DMS153 (cell line): ENCODE measurements around the gene AGMO.

Experiments
- DNase-seq: peaks from one replicate; lab custom pipeline; 2025; lab: John Stamatoyannopoulos, UW

The AGMO gene

DNA sequence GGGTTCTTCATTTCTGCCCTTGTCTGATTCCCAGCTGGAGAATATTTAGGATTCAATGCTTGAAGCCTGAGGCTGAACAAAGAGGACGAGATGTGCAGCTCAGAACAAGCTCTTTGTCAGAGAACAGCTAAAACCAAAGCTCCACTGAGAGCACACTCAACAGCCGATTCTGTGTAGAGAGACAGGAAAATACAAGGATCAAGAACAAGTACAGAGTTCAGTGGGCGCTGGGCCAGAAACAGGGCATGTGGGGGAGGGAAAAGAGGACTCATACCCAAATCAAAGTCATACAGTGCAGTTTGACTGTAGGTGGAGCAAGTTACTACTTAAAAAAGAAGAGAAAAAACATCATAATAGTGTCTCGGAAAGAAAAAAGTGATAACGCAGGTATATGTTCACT is at the start of gene AGMO:
AGMO (minus strand) TSS at position 181 of the 400 bp plus-strand sequence.
- peak; percentile 32 for DNase-seq

- DNase-seq, result no peak
Measured at GRCh38 chr7:15610503-15610902, 48.7 kb upstream of the AGMO start.

- no peak for DNase-seq
Measured at GRCh38 chr7:15609287-15609686, 47.5 kb upstream of the AGMO start.

GRCh38 chr7:15607529-15608210 is 45.9 kb upstream of the AGMO start:
- DNase-seq, result no peak

GRCh38 chr7:15606561-15606960 is 44.7 kb upstream of the AGMO start:
- DNase-seq, result no peak

GRCh38 chr7:15604166-15604565 is 42.4 kb upstream of the AGMO start:
- DNase-seq, result no peak

DNA sequence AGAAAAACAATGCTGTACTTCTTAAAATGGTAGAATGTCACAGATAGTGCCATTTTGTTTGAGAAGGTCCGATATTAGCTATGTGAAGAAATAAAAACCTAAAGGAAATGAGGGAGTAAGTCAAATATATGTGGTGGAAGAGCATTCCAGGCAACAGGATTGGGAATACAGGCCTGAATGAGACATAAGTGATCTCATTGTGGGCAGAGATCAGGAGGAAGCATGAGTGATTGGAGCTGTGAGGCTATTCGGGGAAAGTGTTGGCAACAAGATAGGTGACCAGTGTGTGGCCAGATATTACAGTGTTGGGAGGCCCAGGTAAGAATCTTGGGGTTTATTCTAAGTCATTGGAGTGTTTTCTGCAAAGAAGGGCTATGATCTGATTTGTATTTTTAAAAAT is 41.3 kb upstream of the AGMO start:
- no peak for DNase-seq

GRCh38 chr7:15602236-15602635 is 40.4 kb upstream of the AGMO start:
- no peak for DNase-seq

- DNase-seq, result no peak
Measured at GRCh38 chr7:15601175-15601574, 39.4 kb upstream of the AGMO start.

- no peak for DNase-seq
Measured at GRCh38 chr7:15600298-15600697, 38.5 kb upstream of the AGMO start.

- DNase-seq, result no peak
Measured at GRCh38 chr7:15594461-15594860, 32.6 kb upstream of the AGMO start.

DNA sequence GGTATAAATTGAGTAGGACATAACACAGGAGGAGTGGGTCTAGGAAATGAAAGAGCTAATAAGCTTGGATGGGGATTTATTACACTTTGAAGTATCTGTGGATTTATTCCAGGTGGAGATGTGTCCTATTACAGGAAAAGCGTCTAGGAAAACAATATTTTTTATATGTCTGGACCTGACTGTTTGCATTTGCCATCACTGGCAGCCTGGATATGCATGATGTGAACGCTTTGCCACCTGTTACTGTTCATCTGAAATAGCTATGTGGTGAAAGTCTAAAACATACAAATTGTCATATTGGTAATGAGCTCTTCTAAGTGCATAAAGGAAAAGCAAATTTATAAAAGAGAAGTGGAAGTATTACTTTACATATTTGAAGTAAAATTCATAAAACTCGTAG is 31.6 kb upstream of the AGMO start:
- DNase-seq, result peak; percentile 40

- no peak for DNase-seq
Measured at GRCh38 chr7:15586266-15586665, 24.5 kb upstream of the AGMO start.

- DNase-seq, result no peak
Measured at GRCh38 chr7:15584575-15584974, 22.8 kb upstream of the AGMO start.

DNA sequence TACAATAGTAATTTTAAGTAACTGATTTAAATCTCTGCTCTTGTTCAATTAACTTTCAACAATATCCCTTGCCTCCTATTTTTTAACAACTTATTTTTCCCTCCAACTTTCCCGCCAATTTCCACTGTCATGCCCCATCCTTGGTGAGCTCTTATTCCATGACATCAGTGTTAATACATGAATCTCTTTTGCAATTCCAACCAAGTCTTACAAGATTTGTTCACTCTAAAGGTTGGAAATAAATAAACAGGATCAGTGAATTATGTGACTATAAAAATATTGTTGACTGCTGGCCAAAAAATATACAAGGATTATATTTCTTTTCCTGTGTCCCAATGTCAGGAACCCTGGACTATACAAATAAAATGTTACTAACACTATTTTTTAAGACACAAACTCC is 21.0 kb upstream of the AGMO start:
- no peak for DNase-seq

GRCh38 chr7:15581352-15581951 is 19.6 kb upstream of the AGMO start:
- DNase-seq, result no peak

GRCh38 chr7:15580604-15581351 is 19.0 kb upstream of the AGMO start:
- DNase-seq, result no peak

DNA sequence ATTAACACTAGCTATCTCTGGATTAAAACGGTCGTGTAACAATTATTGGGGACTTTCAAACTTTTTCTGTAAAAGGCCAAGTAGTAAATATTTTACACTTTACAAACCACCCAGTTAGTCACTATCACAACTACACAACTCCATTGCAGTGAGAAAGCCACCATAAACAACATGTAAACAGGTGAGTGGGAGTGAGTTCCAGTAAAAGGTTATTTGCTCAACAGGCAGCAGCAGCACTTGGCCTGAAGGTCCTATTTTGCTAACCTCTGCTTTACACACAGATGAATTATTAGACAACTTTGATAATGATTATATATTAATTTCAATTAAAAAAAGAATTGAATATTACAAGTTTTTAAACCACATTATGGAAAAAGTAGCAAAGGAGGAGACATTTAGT is 15.8 kb upstream of the AGMO start:
- DNase-seq, result no peak

DNA sequence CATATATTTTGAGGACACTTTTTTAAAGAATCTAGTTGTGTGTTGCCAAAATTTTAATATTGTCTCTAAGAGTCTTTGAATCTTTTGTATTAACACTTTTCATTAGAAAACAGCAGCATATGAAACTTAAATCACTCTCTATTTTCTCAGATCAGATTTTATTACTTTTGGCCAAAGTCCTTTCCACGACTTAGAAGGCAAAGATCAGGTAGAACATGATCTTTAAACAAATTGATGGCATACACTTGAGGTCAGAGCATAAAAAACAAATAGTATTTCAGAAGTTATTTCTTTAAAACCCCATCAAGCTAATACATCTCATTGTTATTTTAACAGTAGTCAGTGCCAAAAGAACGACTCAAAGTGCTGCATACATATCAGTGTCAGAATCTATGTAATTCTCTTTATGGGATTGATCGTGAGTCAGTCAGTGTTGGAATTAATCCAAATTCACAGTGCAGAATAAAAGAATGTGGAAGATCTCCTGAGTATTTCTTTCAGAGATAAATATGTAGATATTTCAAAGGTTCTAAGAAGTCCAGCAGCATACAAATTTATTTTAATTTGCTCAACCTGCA is 9.6 kb upstream of the AGMO start:
- no peak for DNase-seq

DNA sequence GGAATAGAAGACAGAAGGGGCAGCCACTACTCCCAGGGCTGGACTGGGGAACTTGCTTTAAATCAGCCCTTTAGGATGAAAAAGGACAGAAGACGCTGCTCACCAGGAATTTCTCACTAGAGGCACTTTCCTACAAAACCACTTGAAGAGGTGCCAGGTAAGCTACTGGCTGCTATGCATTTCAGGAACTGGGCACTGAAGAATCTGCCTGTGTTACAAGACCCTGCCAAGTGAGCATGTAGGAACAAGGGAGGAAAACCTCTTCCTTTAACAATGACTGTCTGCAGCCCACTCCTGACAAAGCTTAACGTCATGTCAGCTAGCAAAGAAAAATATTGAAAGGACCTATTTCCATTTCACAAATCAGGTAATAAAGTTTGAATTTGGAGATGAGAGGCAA is 5.8 kb upstream of the AGMO start:
- no peak for DNase-seq

DNA sequence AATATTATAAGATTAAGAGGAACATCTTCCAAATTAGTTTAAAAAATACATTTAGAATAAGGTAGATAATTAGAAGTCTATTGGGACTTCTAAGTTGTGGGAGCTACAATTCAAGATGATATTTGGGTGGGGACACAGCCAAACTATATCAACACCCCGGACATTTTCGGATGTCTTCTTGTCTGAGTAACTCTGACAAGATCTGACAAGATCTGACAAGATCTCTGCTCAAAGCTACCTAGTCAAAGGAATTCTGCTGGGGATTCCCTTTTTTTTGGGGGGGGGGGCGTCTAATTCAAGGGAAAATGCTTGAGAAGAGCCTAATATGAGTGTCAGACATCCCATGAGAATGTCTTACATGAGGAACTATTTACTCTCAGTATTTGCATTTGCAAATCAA is 5.2 kb upstream of the AGMO start:
- no peak for DNase-seq

- no peak for DNase-seq
Measured at GRCh38 chr7:15566476-15566875, 4.7 kb upstream of the AGMO start.

DNA sequence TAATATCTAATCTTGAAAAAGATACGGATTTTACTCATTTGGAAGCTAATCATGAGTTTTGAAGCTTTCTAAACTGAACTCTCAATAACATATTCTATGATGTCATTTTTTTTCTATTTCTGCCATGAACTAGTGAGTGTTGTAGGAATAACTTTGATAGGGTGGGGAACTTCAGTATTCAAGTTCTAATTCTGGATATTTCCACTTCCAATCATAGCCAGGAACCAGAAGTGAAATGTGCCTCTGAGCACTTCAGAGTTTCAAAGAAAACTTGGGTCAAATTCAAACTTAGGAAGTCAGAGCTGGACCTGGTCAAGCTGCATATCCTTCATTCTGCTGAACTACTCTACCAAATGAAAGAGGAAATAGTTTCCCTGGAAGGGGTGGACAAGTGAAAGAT is 847 bp downstream of the AGMO start:
- no peak for DNase-seq
